GM18858 (cell line): Measurements from ENCODE around the gene THRSP.
"Not testable (repeated sequence)": the region's sequence is repeated elsewhere in the genome, so short reads cannot be mapped to it uniquely, and the experiment has no call there.

Experiments
- ATAC-seq: cut with Tn5 transposase; IDR thresholded peaks from one replicate; pipeline ENCODE4 v1.9.1; 2021; ENCODE audit not compliant: unreplicated experiment

The THRSP gene

GRCh38 chr11:78038697-78039313 is 24.9 kb upstream of the THRSP start:
- ATAC-seq: no peak

DNA sequence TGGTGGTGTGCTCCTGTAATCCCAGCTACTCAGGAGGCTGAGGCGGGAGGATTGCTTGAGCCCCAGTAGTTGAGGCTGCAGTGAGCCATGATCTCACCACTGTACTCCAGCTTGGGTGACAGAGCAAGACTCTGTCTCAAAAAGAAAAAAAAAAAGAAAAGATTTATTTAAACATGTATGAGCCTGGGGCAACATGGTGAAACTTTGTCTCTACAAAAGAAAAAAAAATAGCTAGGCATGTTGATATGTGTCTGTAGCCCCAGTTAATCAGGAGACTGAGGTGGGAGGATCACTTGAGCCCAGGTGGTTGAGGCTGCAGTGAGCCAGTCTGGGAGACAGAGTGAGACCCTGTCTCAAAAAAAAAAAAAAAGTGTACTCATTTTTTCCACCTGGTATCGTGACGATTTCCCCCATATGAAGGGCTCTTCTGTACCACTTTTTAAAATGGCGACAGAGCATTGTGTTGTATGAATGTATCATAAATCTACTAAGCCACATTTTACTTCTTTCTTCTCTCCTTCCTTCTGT is 24.2 kb upstream of the THRSP start:
- ATAC-seq: no peak

- ATAC-seq: peak; percentile 62
Observed at GRCh38 chr11:78039919-78040671, 23.6 kb upstream of the THRSP start.

DNA sequence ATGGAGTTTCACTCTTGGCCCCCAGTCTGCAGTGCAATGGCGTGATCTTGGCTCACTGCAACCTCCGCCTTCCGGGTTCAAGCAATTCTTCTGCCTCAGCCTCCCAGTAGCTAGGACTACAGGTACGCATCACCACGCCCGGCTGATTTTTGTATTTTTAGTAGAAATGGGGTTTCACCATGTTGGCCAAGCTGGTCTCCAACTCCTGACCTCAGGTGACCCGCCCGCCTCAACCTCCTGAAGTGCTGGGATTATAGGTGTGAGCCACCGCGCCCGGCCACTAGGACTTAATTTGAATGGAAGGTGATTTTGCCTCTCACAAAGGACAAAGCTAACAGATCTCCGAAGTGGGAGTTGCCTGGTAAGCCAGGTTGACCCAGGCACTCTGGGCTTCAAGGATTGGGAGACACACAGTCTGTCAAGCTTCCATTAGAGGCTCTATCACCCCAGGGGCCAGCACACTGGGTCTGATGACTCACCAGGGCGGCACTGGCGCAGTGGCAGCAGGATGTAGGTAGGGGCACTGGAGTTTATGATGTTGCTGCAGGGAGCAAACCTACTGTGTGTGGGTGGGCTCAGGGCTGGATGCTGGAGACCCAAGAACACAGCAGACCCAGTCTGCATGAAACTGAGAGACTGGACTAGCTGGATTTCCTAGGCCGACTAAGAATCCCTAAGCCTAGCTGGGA is 22.8 kb upstream of the THRSP start:
- ATAC-seq: no peak

DNA sequence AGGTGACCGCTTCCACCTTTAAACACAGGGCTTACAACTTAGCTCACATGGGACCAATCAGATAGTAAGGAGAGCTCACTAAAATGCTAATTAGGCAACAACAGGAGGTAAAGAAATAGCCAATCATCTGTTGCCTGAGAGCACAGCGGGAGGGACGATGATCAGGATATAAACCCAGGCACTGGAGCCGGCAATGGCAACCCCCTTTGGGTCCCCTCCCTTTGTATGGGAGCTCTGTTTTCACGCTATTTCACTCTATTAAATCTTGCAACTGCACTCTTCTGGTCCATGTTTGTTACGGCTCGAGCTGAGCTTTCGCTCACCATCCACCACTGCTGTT is 22.3 kb upstream of the THRSP start:
- ATAC-seq: not testable (repeated sequence)

- no peak for ATAC-seq
Observed at GRCh38 chr11:78041843-78042440, 21.7 kb upstream of the THRSP start.

DNA sequence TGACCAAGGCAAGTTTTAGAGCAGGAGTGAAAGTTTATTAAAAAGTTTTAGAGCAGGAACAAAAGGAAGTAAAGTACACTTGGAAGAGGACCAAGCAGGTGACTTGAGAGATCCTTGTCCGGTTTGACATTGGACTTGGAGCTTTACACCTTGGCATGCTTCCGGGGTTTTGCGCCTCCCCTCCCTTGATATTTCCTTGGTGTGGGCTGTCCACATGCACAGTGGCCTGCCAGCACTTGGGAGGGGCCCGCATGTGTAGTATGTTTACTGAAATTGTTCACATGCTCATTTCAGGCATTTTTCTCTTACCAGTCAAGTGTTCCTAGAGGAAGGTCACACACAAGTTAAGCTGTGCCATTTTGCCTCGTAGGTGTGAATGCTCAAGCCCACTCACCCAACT is 19.0 kb upstream of the THRSP start:
- no peak for ATAC-seq

- ATAC-seq: no peak
Observed at GRCh38 chr11:78045851-78046485, 17.7 kb upstream of the THRSP start.

DNA sequence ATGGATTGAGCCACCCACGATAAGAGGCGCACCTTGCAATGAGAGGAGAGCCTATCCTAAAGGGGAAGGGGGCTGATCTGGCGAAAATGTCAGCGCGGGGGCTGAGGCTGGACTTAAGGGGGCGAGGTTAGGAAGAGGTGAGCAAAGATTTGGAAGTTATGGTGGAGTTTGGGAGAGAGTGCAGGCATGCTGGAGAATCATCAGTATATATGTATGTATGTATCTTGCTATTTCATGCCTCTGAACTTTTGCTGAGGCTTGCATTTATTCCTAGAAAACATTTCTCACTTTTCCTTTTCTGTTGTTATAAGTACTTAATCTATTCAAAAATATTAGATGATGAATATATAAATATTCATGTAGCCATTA is 17.2 kb upstream of the THRSP start:
- no peak for ATAC-seq

DNA sequence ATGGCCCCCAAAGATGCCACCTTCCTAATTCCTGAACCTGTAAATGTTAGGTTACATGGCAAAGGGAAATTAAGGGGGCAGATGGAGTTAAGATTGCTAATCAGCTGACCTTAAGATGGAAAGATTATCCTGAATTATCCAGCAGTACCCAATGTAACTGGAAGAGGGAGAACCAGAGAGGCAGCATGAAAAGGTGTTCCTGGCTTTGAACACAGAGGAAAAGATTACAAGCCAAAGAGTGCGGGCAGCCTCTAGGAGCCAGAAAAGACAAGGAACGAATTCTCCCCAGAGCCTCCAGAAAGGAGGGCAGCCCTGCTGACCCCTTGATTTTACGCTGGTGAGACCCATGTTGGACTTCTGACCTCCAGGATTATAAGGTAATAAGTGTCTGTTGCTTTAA is 15.1 kb upstream of the THRSP start:
- ATAC-seq: no peak

DNA sequence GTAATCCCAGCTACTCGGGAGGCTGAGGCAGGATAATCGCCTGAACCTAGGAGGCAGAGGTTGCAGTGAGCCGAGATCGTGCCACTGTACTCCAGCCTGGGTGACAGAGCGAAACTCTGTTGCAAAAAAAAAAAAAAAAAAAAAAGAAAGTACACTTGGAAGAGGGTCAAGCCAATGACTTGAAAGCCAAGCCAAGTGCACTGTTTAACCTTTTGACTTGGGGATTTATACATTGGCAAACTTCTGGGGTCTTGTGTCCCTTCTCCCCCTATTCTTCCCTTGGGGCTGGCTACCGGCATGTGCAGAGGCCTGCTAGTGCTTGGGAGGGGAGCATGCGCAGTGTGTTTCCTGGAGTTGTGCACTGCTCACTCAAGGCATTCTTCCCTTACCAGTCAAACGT is 14.3 kb upstream of the THRSP start:
- ATAC-seq: no peak

DNA sequence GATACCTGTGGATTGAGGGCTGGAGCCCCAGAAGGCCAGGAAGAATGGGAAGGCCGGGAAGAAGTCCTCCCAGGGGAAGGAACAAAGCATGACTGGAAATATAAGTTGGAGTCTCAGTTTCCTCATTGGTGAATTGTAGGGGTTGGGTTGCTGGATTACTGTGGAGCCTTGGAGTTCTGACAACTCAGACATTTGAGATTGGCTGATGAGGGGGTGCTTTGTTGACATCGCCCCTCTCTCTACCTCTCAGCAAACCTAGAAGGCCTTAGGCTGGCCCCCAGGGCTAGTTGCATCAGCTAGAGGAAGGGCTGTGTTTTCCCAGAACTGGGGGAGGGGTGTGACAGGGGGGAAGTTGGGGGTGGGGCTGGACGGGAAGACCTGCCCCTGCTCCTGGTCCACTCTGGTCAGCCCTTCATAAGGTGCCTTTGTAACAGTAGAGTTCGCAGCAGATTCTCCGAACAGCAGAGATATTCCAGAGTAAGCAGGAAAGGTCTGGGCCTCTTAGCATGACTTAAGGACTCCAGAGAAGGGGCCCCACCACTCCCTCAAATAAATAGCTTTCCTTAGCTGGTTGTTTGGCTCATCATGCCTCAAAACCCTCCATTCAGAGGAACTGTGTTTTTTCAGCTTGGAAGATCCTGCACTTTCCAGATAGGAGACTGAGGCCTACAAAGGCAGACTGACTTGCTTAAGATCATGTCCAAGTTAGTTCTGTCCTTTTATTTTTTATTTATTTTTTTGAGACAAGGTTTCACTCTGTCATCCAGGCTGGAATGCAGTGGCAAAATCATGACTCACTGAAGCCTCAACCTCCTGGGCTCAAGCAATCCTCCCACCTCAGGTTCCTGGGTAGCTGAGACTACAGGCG is 12.5 kb upstream of the THRSP start:
- ATAC-seq: no peak

DNA sequence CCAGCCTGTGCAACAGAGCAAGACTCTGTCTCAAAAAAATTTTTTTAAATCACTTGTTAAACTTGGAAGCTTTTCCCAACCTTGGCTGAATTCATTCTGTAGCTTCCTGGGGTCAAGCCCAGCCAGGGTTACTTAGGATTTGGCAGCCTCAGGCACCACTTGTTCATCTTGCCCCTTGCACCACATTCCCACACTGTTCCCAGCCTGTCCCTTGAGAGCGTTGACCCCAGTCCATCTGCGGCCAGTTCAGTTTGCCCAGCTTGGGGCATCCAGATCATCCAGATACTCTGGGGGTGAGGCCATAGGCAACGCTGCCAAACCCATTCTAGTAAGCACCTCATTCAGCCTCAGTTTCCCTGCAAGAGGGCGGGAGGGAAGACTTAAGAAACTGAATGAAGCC is 8.7 kb upstream of the THRSP start:
- ATAC-seq: no peak

GRCh38 chr11:78056093-78056492 is 7.6 kb upstream of the THRSP start:
- no peak for ATAC-seq

DNA sequence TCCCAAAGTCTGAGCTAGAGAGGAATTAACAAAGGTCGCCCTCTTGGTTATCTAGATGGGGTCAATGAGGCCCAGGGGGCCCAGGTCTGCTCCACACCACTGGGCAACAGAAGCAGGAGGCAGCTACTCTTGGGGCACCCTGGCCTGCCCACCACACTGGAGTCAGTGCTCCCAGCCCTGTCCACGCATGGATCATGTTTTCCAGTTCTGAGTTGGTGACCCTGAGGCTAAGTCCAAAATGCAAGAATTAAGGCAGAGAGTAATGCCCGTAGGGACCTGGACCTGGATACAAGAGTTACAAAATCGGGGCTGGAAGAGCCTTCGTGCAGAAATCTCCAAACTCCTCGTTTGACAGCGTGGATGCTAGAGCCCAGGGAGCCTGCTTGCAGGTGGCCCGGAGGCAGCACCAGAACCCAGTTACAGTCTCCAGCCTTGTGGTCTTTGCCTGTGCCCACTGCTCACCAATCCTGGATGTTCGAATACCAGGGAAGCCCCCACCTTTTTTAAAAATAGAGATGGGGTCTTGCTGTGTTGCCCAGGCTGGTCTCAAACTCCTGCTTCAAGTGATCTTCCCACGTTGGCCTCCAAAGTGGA is 6.1 kb upstream of the THRSP start:
- no peak for ATAC-seq

GRCh38 chr11:78059749-78060328 is 3.8 kb upstream of the THRSP start:
- not testable (repeated sequence) for ATAC-seq

GRCh38 chr11:78060533-78060932 is 3.1 kb upstream of the THRSP start:
- no peak for ATAC-seq

DNA sequence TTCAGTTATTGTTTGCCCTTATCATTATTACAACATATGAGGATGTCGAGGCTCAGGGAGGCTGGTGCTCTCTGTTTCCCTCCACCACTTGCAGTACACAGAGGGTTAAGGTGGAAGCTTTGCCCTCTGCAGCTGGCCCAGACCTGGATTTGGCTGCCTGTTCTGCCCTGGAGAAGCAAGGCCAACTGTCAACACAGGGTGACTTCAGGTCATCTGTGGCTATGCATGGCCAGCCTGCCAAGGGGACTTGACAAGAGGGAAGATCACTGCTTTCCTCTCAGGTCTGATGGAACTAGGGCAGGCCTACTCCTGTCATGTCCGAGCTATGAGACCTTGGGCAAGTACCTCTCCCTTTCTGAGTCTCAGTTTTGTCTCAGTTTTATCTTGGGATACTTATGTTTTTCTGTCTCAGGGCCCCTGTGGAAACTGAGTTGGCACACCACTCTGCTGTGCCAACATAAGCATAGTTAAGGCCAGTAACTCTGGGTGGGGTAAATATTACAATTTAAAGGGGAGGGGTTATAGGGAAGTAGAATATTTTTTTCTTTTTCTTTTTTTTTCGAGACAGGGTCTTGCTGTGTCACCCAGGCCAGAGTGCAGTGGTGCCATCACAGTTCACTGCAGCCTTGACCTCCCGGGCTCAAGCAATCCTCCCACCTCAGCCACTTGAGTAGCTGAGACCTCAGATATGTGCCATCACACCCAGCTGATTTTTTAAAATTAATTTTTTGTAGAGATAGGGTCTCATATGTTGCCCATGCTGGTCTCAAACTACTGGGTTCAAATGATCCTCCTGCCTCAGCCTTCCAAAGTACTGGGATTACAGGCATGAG is 2.4 kb upstream of the THRSP start:
- ATAC-seq: no peak

- ATAC-seq: no peak
Observed at GRCh38 chr11:78061921-78062311, 1.7 kb upstream of the THRSP start.
